Esophagus mucosa (tissue), 1 donor: ENCODE measurements around the gene RGS19. TPM values are rescaled to one million over a fixed set of nuclear protein-coding genes. Genes with fewer than 3 reads are reported as not detected.
"Not testable (repeated sequence)": the region's sequence is repeated elsewhere in the genome, so short reads cannot be mapped to it uniquely, and the experiment has no call there.

Experiments used
- ATAC-seq: fragments of 200-7000 bp; cut with Tn5 transposase; one replicate; pipeline ENCODE4 v1.9.1; 2020
- total RNA-seq: library from RNA; stranded (reverse); gene quantifications from one replicate; pipeline ENCODE4 v1.2.4, GENCODE V29; 2023
- donor health status: DM: yes; HTN: yes; CAD: no.

Gene RGS19
- total RNA-seq: 6.1 TPM

- ATAC-seq: peak; percentile 22
Observed at GRCh38 chr20:64079273-64080012, at the start of gene RGS19. Gene RGS19, minus strand, starts transcription at chr20:64079518. Its CDS starts 2,632 bp downstream, at chr20:64076886.

DNA sequence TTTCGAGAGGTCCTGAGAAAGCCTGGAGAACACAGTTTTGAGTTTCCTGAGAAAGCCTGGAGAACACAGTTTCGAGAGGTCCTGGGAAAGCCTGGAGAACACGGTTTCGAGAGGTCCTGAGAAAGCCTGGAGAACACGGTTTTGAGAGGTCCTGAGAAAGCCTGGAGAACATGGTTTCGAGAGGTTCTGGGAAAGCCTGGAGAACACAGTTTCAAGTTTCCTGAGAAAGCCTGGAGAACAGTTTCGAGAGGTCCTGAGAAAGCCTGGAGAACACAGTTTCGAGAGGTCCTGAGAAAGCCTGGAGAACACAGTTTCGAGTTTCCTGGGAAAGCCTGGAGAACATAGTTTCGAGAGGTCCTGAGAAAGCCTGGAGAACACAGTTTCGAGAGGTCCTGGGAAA lies 44.2 kb upstream of the RGS19 start:
- ATAC-seq: not testable (repeated sequence)

DNA sequence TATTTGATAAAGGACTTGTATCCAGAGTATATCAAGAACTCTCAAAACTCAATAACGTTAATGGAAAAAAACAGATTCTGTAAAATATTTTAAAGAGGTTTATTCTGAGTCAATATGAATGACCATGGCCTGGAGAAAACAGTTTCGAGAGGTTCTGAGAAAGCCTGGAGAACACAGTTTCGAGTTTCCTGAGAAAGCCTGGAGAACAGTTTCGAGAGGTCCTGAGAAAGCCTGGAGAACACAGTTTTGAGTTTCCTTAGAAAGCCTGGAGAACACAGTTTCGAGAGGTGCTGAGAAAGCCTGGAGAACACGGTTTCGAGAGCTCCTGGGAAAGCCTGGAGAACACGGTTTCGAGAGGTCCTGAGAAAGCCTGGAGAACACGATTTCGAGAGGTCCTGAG lies 43.6 kb upstream of the RGS19 start:
- not testable (repeated sequence) for ATAC-seq

DNA sequence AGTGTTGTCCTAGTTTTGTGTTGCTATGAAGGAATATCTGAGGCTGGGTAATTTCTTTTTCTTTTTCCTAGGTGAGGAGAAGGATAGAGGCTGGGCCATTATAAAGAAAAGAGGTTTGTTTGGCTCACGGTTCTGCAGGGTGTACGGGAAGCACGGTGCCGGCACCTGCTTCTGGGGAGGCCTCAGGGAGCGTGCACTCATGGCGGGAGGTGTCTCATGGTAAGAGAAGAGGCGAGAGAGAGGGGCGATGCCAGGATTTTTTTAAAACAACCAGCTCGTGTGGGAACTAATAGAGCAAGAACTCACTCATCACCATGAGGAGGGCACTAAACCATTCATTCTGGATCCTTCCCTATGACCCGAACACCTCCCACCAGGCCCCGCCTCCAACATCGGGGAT lies 42.3 kb upstream of the RGS19 start:
- no peak for ATAC-seq

- peak; percentile 40 for ATAC-seq
Observed at GRCh38 chr20:64119681-64120341, 40.5 kb upstream of the RGS19 start.

GRCh38 chr20:64119301-64119680 lies 40.0 kb upstream of the RGS19 start:
- no peak for ATAC-seq

GRCh38 chr20:64117432-64117777 lies 38.1 kb upstream of the RGS19 start:
- not testable (repeated sequence) for ATAC-seq

DNA sequence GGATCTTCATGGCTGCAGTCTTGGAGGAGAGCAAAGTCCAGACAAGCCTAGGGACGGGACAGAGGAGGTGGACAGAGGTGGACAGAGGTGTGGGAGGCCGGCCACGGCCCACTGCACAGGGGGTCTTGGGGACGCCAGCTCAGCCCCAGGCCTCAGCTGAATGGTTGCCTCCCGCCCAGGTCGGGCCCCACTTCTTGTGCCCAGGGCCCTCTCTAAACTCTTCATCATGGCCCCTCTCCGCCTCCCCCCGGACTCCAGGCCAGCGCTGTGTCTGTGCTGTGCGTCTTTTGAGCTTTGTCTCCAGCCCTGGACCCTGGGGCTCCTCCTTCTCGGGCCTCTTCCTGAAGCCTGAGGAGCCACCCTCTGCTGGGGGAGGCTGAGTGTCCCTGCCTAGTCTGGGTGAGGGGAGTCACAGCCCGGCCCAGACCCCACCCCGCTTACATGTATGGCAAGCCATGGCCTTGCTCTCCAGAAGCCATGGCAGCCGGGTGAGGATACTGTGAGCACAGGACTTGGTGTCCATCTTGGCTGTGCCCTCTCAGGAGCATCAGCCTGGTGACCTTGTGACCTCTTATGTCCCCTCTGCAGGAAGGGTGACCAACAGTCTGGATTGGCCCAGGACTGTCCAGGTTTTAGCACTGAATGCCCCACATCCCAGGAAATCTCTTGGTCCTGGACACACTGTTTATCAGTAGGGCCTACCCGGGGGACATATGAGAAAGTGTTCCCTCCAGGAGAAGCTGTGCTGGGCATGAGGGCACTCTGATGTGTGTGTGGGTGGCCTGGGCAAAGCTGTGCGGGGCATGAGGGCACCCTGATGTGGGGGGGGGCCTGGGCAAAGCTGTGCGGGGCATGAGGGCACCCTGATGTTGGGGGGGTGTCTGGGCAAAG lies 37.5 kb upstream of the RGS19 start:
- ATAC-seq: no peak

GRCh38 chr20:64116016-64116415 lies 36.7 kb upstream of the RGS19 start:
- ATAC-seq: no peak

DNA sequence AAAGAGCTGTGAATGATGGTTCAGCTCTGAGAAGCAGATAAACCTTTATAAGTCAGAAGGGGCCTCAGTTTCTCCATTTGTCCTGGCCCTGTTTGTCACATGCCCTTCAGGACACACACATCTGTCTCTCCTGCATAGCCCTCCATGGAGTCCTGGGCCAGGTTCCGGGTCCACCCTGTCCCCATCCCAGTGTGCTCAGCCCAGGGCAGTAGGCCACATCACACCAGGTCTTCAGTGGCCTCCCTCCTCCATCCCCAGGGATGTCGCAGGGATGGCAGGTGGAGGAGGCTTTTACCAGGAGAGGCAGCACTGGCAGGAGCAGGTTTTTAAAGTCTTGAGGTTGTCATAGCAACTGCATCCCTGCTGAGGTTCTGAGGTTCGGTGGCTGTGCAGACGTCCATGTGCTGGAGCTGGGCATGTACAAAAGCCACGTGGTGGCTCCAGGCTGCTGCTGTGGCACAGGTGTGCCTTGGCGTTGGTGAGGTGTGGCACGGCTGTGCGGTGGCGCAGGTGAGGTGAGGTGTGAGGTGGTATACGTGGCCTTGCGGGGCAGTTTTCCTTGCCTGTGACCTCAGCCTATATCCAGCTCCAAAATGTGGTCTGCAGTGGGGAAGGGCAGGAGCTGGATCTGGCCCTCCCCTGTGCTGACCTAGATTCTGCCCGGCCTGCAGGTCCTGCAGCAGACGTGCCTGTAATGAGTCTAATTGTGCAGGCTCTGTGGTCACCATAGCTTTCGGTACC lies 36.0 kb upstream of the RGS19 start:
- no peak for ATAC-seq

GRCh38 chr20:64114356-64114971 lies 35.1 kb upstream of the RGS19 start:
- no peak for ATAC-seq

GRCh38 chr20:64113796-64114355 lies 34.6 kb upstream of the RGS19 start:
- no peak for ATAC-seq

- no peak for ATAC-seq
Observed at GRCh38 chr20:64113444-64113775, 34.1 kb upstream of the RGS19 start.

DNA sequence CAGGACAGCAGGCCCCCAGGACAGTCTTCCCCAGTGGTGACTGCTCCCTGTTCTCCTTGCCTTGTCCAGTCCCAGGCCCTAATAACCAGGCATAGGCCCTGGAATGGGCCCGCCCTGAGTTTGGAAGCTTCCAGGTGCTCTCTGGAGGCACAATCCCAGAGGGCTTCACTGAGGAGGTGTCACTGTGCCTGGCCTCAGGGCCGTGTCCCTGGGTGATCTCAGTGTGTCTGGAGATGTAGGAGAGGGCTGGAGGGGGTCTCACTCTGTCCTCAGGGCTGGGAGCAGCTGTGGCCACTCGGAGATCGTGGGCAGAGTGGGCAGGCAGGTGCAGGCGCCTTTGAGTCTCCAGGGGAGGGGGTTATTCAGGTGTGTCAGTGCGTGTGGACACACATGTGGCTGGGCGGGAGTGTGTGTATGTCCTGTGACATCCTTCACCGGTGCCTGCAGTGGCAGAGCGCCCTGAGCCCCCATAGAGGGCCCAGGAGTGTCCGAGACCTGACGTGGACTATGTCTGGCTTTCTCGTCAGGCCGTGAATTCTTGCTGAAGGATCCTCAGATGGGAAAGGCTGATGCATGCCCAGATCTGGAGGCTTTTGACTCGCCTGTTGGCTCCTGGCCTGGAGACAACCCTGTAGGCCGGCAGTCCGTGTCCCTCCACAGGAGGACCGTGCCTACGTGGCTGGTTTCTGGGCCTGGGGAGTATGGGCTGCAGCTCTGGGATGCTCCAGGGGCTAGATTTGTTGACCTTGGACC lies 33.5 kb upstream of the RGS19 start:
- no peak for ATAC-seq

DNA sequence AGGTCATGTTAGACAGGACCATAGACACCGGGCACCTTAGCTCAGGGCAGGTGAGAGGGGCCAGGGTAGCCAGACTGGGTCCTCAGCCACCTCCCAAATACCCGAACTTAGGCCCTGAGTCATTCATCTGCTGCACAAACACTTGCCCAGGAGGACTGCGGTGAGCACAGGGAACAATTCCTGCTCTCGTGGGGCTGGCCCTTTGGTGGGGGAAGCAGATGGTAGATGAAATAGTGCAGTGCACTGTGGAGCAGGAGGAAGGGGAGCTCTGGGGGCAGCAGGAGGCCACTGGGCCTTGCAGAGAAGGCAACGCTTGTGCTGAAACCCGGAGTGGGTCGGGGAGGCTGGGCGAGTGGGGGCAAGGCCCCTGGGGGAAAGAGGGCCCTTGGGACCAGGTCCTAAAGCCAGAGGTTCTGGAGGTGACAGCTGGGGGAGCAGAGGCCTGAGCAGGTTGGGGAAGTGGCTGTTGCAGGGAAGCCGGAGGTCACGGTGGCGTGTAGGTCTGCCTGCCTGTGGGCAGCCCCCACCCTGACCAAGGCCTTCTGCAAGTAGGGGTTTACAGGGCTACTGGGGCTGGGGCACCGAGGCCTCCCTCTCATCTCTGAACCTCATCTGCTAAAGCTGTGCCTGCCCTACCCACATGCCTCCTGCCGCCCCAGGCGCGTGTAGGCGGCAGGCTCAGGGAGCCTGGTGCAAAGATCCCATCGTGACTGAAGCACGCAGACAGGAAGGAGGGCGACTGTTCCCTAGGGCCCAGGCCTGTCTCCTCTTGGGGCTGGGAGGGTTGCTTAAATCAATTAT lies 32.7 kb upstream of the RGS19 start:
- no peak for ATAC-seq

GRCh38 chr20:64110411-64111068 lies 31.2 kb upstream of the RGS19 start:
- ATAC-seq: no peak

DNA sequence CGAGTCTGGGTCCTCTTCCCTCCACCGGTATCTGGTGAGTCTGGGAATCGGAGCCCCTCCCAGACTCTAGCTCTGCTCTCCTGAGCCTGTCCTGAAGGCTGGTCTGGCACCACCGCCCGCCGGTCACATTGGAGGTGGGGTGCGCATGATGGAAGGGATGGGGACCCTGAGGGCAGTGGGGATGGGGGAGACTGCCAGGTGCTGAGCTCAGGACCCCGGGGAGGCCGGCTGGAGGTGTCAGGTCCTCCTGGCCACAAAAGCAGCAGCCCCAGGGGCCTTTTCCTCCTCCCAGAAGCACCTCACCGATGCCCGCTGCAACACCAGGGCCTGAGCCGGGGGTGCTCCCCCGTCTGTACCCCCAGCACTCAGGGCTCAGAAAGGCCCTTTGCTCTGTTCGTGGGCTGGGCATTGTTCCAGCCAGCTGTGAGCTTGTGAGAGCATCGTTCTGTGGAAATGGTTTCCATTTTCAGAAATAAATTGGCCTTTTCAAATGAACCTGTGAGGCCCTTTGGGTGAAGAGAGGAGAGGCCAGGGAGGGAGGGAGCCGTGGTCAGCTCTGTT lies 30.6 kb upstream of the RGS19 start:
- no peak for ATAC-seq

DNA sequence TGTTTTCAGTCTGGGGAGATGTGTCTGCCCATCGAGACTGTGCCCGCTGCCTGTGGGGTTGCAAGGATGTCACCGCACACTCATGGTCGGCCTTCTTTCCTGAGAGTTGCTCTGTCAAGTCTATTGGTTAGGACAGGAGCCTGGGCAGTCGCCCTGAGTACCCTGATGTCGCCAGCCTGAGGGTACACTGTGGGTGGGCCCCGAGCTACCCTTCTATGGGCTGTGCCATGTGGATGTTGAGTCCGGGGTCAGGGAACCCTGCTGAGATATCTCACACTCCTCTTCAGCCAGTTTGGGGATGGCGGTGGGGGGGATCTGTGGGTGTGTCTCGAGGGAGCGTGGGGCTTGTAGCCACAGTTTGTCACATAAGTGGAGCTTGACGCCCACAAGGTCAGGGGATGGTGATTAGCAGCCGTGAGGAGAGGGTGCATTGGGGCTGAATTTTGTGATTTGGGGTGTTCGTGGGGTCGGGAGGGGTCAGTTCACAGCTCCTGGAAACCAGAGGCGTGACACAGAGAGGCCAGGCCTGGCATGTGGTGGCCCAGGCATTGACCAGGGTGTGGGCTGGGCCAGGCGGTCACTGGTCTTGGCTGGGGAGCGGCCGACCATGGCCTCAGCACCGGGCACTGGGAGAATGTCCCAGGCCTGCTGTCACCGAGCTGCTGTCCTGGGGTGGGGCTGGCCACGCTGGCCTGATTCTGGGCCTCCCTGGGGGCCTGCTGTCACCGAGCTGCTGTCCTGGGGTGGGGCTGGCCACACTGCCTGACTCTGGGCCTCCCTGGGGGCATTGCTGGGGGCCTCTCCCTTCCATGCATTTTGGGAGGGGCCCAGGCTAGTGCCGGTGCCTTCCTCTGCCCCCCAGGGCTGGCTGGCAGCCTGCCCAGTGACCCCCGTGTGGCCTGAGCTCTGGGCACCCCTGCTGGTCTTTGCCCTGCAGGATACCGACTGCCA lies 29.7 kb upstream of the RGS19 start:
- ATAC-seq: no peak
